HepG2 (cell line): ENCODE data around the gene CFAP221. TPM values are rescaled to one million over a fixed set of nuclear protein-coding genes. Genes with fewer than 3 reads are reported as not detected.
A peak's percentile ranks its signal among the peaks of the same experiment; 100 is the strongest.

Experiments used
- ARID3A ChIP-seq: IDR thresholded peaks from 2 replicates; pipeline ENCODE4 v1.6.1; 2012; ENCODE audit warnings: low read depth, low read length, improper control_type of control experiment
- ELK4 ChIP-seq: sonication (generic); formaldehyde crosslinking; IDR thresholded peaks from 2 replicates; pipeline ENCODE4 v1.9.0; 2021; ENCODE audit warnings: missing genetic modification reagents, borderline replicate concordance
- GFI1 ChIP-seq: sonication (generic); formaldehyde crosslinking; IDR thresholded peaks from 2 replicates; pipeline ENCODE4 v1.5.0; 2020; ENCODE audit warnings: missing genetic modification reagents, mild to moderate bottlenecking, borderline replicate concordance
- HIC2 ChIP-seq: sonication (generic); formaldehyde crosslinking; IDR thresholded peaks from 2 replicates; pipeline ENCODE4 v1.9.0; 2022; ENCODE audit warnings: low read depth, missing genetic modification reagents
- LBX2 ChIP-seq: sonication (generic); formaldehyde crosslinking; IDR thresholded peaks from 2 replicates; pipeline ENCODE4 v1.5.0; 2020; ENCODE audit warnings: missing genetic modification reagents, mild to moderate bottlenecking, borderline replicate concordance
- MAZ ChIP-seq, 2 experiments: sonication (generic) in 1 of 2; formaldehyde crosslinking in 1 of 2; IDR thresholded peaks; 2 replicates each; pipeline versions ENCODE4 v1.5.0 to v1.6.1; 2012 to 2020; ENCODE audit warnings: low read depth in 2 of 2, mild to moderate bottlenecking in 2 of 2, borderline replicate concordance in 1 of 2, improper control_type of control experiment in 1 of 2, low read length in 1 of 2, missing genetic modification reagents in 1 of 2, moderate library complexity in 1 of 2
- NBN ChIP-seq: fragments of 450-650 bp; conservative IDR thresholded peaks from 2 replicates; pipeline ENCODE4 v1.6.1; 2017
- NFIB ChIP-seq: sonication (generic); formaldehyde crosslinking; IDR thresholded peaks from 2 replicates; pipeline ENCODE4 v1.9.0; 2021; ENCODE audit warnings: missing genetic modification reagents, mild to moderate bottlenecking, borderline replicate concordance
- REPIN1 ChIP-seq: sonication (generic); formaldehyde crosslinking; IDR thresholded peaks from 2 replicates; pipeline ENCODE4 v1.8.0; 2022; ENCODE audit warnings: missing genetic modification reagents, low read depth, mild to moderate bottlenecking, borderline replicate concordance
- SOX5 ChIP-seq: IDR thresholded peaks from 2 replicates; pipeline ENCODE4 v1.6.1; 2016; ENCODE audit warnings: borderline replicate concordance
- STAT5B ChIP-seq: sonication (generic); formaldehyde crosslinking; IDR thresholded peaks from 2 replicates; pipeline ENCODE4 v1.4.0; 2020; ENCODE audit warnings: missing genetic modification reagents
- UBTF ChIP-seq: sonication (generic); formaldehyde crosslinking; IDR thresholded peaks from 2 replicates; pipeline ENCODE4 v1.4.0; 2020; ENCODE audit warnings: mild to moderate bottlenecking, missing genetic modification reagents
- XRCC5 ChIP-seq: fragments of 200-400 bp; formaldehyde crosslinking; optimal IDR thresholded peaks from 2 replicates; pipeline ENCODE3; 2017; ENCODE audit warnings: mild to moderate bottlenecking, low read length
- ZNF143 ChIP-seq: sonication (generic); formaldehyde crosslinking; IDR thresholded peaks from 2 replicates; pipeline ENCODE4 v1.4.0; 2020; ENCODE audit warnings: missing genetic modification reagents
- ZNF160 ChIP-seq: sonication (generic); formaldehyde crosslinking; IDR thresholded peaks from 2 replicates; pipeline ENCODE4 v1.8.0; 2022; ENCODE audit warnings: mild to moderate bottlenecking, inconsistent platforms, missing genetic modification reagents
- ZNF264 ChIP-seq: sonication (generic); formaldehyde crosslinking; IDR thresholded peaks from 2 replicates; pipeline ENCODE4 v1.4.0; 2020; ENCODE audit warnings: missing genetic modification reagents
- ZNF564 ChIP-seq: sonication (generic); formaldehyde crosslinking; IDR thresholded peaks from 2 replicates; pipeline ENCODE4 v1.8.1; 2023; ENCODE audit warnings: mild to moderate bottlenecking, missing genetic modification reagents
- ZNF629 ChIP-seq: sonication (generic); formaldehyde crosslinking; conservative IDR thresholded peaks from 2 replicates; pipeline ENCODE4 v1.5.0; 2020; ENCODE audit warnings: missing genetic modification reagents
- ZNF652 ChIP-seq: IDR thresholded peaks from 2 replicates; pipeline ENCODE4 v1.6.1; 2016; ENCODE audit warnings: low read depth, borderline replicate concordance
- ZNF792 ChIP-seq: IDR thresholded peaks from 2 replicates; pipeline ENCODE4 v1.6.1; 2016
- ZNF878 ChIP-seq: sonication (generic); formaldehyde crosslinking; IDR thresholded peaks from 2 replicates; pipeline ENCODE4 v1.8.1; 2023; ENCODE audit warnings: mild to moderate bottlenecking, missing genetic modification reagents, moderate library complexity
- polyA plus RNA-seq, 8 experiments: library from polyadenylated mRNA; depleted of rRNA in 3 of 8; stranded (reverse) in 7 of 8; unstranded in 1 of 8; fragments of >200 nt; fragmentation: Illumina TruSeq in 4 of 8; extraction: Trizol in 4 of 8; gene quantifications; 2 replicates each; pipeline versions ENCODE4 v1.2.1 to v1.2.3, GENCODE V29; 2011 to 2016; ENCODE audit warnings: low read depth in 4 of 8, missing spikeins in 1 of 8, mixed read lengths in 1 of 8; ENCODE audit not compliant: insufficient read depth in 1 of 8
- total RNA-seq, 5 experiments: library from RNA; depleted of rRNA; stranded (reverse); fragments of >200 nt; fragmentation: Illumina TruSeq; extraction: Trizol; gene quantifications; 2 replicates each; pipeline ENCODE4 v1.2.3, GENCODE V29; 2016; ENCODE audit warnings: low read depth in 1 of 5

CFAP221 gene
- total and polyA plus RNA-seq, 2 of the 13 experiments (the other 11 are each of a cell fraction or from before 2014, with no cell fraction given), result not detected

GRCh38 chr2:119544075-119544938 is at the start of gene CFAP221 (continued):
- TF ChIP-seq ELK4 (CRISPR knock-in tag), result no peak
- no peak for TF ChIP-seq HIC2 (CRISPR knock-in tag)
- TF ChIP-seq ZNF878 (CRISPR knock-in tag), result no peak
- TF ChIP-seq SOX5, result no peak
- no peak for TF ChIP-seq ZNF264 (CRISPR knock-in tag)
- TF ChIP-seq ZNF143, result 0 out of 2 replicates have a peak, but pooled peaks have one; percentile 26
- no peak for TF ChIP-seq ZNF629
- peak; percentile 72; the same call in 1 of the 2 replicates for TF ChIP-seq UBTF
- TF ChIP-seq NFIB, result no peak
- TF ChIP-seq REPIN1 (CRISPR knock-in tag), result no peak; the same call in 1 of the 2 replicates
- TF ChIP-seq MAZ (IDR thresholded peaks at IDR 0.05; ENCODE audit: borderline replicate concordance, low read depth, low read length), result no peak
- peak; percentile 86 for TF ChIP-seq MAZ (CRISPR knock-in tag; IDR thresholded peaks at IDR 0.05; ENCODE audit: low read depth)
- peak; percentile 65 for TF ChIP-seq XRCC5
- TF ChIP-seq NBN, result no peak
- TF ChIP-seq LBX2 (CRISPR knock-in tag), result 0 out of 2 replicates have a peak, but pooled peaks have one; percentile 36
- TF ChIP-seq ARID3A, result no peak
- TF ChIP-seq ZNF564 (CRISPR knock-in tag), result peak; percentile 39; the same call in 1 of the 2 replicates
- no peak for TF ChIP-seq STAT5B
- TF ChIP-seq ZNF792 (CRISPR knock-in tag), result no peak
- TF ChIP-seq ZNF652 (CRISPR knock-in tag), result no peak
- no peak for TF ChIP-seq ZNF160 (CRISPR knock-in tag)
- TF ChIP-seq GFI1 (CRISPR knock-in tag), result 0 out of 2 replicates have a peak, but pooled peaks have one; percentile 16
